Thoracic aorta (tissue), 2 donors: Measurements from ENCODE around the gene RADIL. TPM values are rescaled to one million over a fixed set of nuclear protein-coding genes. Genes with fewer than 3 reads are reported as not detected.
A peak's percentile ranks its signal among the peaks of the same experiment; 100 is the strongest.

Source experiments
- ATAC-seq: fragments of 150-250 bp; one replicate; pipeline ENCODE4 v1.8.0; 2017; ENCODE audit warnings: low read depth; ENCODE audit not compliant: insufficient number of reproducible peaks, low FRiP score
- DNase-seq: peaks from one replicate; pipeline ENCODE4 v3.0.0-alpha.2; 2020; ENCODE audit warnings: low spot score
- H3K27ac ChIP-seq, 2 donors: fragments of 200-600 bp; sonication (generic); 1 replicate in 1 of 2; 2 replicates in 1 of 2; pipeline ENCODE4 v1.5.1; 2016; ENCODE audit warnings: mild to moderate bottlenecking in 2 of 2, moderate library complexity in 2 of 2
- H3K27me3 ChIP-seq: fragments of 200-600 bp; sonication (generic); replicated peaks from 2 replicates; pipeline ENCODE4 v1.6.0; 2016; ENCODE audit warnings: mild to moderate bottlenecking; ENCODE audit not compliant: insufficient read depth
- H3K36me3 ChIP-seq: fragments of 200-600 bp; sonication (generic); one replicate; pipeline ENCODE4 v1.5.1; 2016
- H3K4me1 ChIP-seq, 2 donors: fragments of 200-600 bp; sonication (generic); 1 replicate in 1 of 2; 2 replicates in 1 of 2; pipeline versions ENCODE4 v1.5.1 to v1.6.0; 2016; ENCODE audit warnings: low read depth in 2 of 2, mild to moderate bottlenecking in 1 of 2; ENCODE audit not compliant: control insufficient read depth in 1 of 2
- H3K4me3 ChIP-seq: fragments of 200-600 bp; sonication (generic); 2 replicates; pipeline ENCODE4 v1.5.1; 2016; ENCODE audit warnings: mild to moderate bottlenecking
- H3K9me3 ChIP-seq: fragments of 200-600 bp; sonication (generic); 2 replicates; pipeline ENCODE4 v1.5.1; 2016
- total RNA-seq, 2 donors: library from RNA; depleted of rRNA; stranded (reverse); fragments of >200 nt; gene quantifications; one replicate each; pipeline versions ENCODE4 v1.1.0 to v1.2.3, GENCODE V29; 2016
- TF ChIP-seq, protein P1 (sequence below): fragments of 200-600 bp; sonication (generic); IDR thresholded peaks from one replicate; pipeline ENCODE4 v1.5.1; 2019; ENCODE audit warnings: antibody characterized with exemption

Gene RADIL
- total RNA-seq, 2 donors from 2014 or later: 6.7 to 14.4 TPM

DNA sequence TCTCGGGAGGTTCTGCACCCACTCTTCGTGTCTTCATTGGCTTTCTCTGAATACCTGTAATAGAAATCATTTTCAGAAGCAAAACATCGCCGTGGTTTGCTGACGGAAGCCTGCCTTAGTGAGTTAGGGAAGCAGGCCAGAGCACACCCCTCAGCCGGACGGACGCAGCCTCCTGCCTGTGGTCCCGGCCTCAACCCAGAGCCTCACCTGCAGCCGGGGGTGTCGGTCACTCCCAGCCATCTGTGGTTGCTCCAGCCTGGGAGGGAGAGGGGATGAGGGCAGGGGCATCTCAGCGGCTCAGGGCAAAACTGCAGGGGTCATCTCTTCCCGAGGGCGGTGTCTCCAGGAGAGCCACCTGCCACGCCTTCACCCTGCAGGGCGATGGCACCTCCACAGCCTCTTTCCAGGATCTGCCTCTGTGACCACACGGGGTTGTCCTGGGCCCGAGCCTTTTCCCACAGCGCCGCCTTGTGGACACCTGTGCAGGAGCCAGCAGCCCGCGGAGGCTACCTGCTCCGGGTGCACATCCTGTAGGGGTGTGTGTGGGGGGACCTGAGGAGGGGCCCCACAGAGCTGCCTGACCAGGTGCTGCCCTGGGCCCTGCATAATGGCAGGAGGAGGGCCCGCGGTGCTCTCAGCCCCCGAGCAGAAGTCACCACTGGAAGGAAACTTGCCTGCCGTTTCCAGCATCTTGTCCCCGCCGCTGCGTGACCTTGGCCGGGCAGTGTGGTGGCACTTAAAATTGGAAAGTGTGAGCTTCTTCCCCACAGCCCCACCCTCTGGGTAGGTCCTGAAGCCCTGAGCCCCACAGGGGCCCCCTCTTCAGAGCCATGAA is 129.7 kb downstream of the RADIL start:
- no peaks in the 10 kb centered on the region for H3K27me3 ChIP-seq
- no peak overlapping the region for H3K4me3 ChIP-seq
- H3K9me3 ChIP-seq: no peaks in the 10 kb centered on the region
- peaks cover 40% of the 10 kb centered on the region for H3K36me3 ChIP-seq
- TF ChIP-seq, protein P1, sequence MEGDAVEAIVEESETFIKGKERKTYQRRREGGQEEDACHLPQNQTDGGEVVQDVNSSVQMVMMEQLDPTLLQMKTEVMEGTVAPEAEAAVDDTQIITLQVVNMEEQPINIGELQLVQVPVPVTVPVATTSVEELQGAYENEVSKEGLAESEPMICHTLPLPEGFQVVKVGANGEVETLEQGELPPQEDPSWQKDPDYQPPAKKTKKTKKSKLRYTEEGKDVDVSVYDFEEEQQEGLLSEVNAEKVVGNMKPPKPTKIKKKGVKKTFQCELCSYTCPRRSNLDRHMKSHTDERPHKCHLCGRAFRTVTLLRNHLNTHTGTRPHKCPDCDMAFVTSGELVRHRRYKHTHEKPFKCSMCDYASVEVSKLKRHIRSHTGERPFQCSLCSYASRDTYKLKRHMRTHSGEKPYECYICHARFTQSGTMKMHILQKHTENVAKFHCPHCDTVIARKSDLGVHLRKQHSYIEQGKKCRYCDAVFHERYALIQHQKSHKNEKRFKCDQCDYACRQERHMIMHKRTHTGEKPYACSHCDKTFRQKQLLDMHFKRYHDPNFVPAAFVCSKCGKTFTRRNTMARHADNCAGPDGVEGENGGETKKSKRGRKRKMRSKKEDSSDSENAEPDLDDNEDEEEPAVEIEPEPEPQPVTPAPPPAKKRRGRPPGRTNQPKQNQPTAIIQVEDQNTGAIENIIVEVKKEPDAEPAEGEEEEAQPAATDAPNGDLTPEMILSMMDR: peak; percentile 87
- peaks cover 5 to 27% of the 10 kb centered on the region in 2 donors for H3K4me1 ChIP-seq
- ATAC-seq (peak; percentile 48), DNase-seq (no peak)
- no peak overlapping the region for H3K27ac ChIP-seq

DNA sequence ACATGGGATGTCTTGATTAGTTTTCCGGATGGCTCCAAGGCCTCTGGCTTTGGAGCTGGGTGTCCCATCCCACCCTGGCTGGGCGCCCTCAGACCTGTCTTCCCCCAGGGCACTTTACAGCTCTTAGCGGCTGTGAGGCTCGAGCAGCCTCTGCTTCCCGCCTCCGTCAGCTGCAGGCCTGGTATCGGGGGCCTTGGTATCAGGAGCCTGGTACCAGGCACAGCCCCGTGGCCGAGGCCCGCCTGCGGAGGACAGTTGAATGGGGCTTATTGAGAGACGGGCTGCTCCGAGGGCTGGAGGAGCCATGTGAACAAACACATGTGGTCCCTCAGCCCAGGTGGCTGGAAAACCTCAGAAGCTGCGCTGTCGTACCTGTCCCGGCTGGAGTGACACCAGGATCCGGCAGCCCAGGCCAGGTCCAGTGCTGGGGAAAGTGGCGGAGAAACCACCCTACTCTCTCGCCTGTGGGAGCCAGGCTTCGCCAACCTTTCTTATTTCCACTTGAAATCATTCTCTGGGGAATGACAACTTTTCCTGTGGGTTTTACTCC is 132.0 kb downstream of the RADIL start:
- Histone ChIP-seq H3K9me3 (no peaks in the 10 kb centered on the region), H3K4me3 (peak overlapping the region; percentile 3), H3K27me3 (no peaks in the 10 kb centered on the region), H3K4me1 (peaks cover 16 to 39% of the 10 kb centered on the region in 2 donors), H3K36me3 (peaks cover 20% of the 10 kb centered on the region), H3K27ac (peak overlapping the region; percentile 17 to 54)
- ATAC-seq (no peak), DNase-seq (no peak)
- TF ChIP-seq, protein P1: no peak

DNA sequence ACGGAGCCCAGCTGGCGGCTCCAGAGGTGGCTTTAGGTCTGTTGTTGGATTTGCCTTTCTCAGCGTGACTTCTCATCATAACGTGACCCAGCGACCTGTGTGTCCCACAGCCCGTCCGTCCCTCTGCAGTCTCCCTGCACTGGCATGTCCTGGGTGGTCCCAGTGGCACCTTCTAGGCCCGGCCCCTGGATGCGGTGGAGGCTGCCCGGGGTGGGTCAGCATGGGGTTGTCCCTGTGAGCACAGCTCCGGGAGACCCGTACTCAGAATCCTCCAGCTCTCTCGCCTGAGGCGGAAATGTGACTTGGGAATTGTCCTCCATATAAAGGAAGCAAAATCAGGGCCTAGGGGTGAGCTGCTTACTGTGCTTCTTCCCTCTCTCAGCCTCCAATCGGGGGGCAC is 133.7 kb downstream of the RADIL start:
- H3K4me3 ChIP-seq: no peak overlapping the region
- peak overlapping the region in 1 of 2 donors; percentile 17 for H3K27ac ChIP-seq
- DNase-seq (no peak), ATAC-seq (no peak)
- TF ChIP-seq, protein P1: no peak
- peaks cover 24 to 52% of the 10 kb centered on the region in 2 donors for H3K4me1 ChIP-seq
- no peaks in the 10 kb centered on the region for H3K27me3 ChIP-seq
- H3K9me3 ChIP-seq: no peaks in the 10 kb centered on the region
- H3K36me3 ChIP-seq: peaks cover 5% of the 10 kb centered on the region

DNA sequence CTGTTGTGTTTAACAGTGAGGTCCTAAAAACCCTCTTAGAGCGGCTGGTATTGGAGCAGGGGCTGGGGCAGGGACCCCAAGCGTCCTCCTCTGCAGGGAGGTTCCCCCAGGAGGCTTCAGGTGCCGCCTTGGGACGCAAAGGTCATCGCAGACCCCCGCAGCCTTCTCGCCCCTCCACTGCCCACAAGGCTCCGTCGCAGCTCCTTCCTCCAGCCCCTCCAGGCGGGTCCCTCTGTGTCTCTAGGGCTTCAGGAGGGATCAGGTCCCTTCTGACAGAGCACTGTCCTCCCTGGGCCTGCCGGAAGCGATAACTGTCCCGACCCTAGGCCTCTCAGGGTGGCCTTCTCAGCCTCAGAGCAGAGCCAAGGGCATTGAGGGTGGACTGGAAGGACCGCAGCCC is 134.2 kb downstream of the RADIL start:
- no peak for ATAC-seq

More for the DNA sequence above, 134.2 kb downstream of the RADIL start:
- no peak overlapping the region for H3K4me3 ChIP-seq
- H3K9me3 ChIP-seq: no peaks in the 10 kb centered on the region
- H3K4me1 ChIP-seq: peaks cover 28 to 56% of the 10 kb centered on the region in 2 donors
- no peaks in the 10 kb centered on the region for H3K27me3 ChIP-seq
- H3K36me3 ChIP-seq: peaks cover under 1% of the 10 kb centered on the region
- peak overlapping the region; percentile 16 to 17 for H3K27ac ChIP-seq
- DNase-seq: no peak
- TF ChIP-seq, protein P1: no peak

Other genes with a start within 250 kb of the RADIL start
- 10 to 100 TPM; 34.3 to 62.4 TPM for gene FOXK1, start 201.4 kb downstream of the RADIL start, total RNA-seq
- gene AP5Z1, start 108.1 kb downstream of the RADIL start, total RNA-seq: 10 to 100 TPM; 40.3 to 42.0 TPM
- gene PAPOLB, start 21.7 kb downstream of the RADIL start, total RNA-seq: 1 to 10 TPM in 1 of 2 donors, under 1 TPM in 1; 0.68 to 1.1 TPM
- not detected for gene MMD2, start 75.5 kb upstream of the RADIL start, total RNA-seq
- 10 to 100 TPM in 1 of 2 donors, 1 to 10 TPM in 1; 8.3 to 15.9 TPM for gene RBAK, start 162.1 kb upstream of the RADIL start, total RNA-seq